Measurements from ENCODE around the gene CFAP206.
A peak's percentile ranks its signal among the peaks of the same experiment; 100 is the strongest.

Gene CFAP206

GRCh38 chr6:87366899-87367298 lies 40.9 kb upstream of the CFAP206 start:
- no peak for ATAC-seq
- TF ChIP-seq SNAI2 (CRISPR knock-in tag; IDR thresholded peaks at IDR 0.05) (no peak), ZNF70 (CRISPR knock-in tag; IDR thresholded peaks at IDR 0.05) (no peak), CSRNP3 (CRISPR knock-in tag; IDR thresholded peaks at IDR 0.05) (no peak), ZFP30 (CRISPR knock-in tag; IDR thresholded peaks at IDR 0.05) (no peak), ZNF8 (CRISPR knock-in tag; IDR thresholded peaks at IDR 0.05) (no peak), CREB5 (CRISPR knock-in tag; IDR thresholded peaks at IDR 0.05; ENCODE audit: low read depth) (no peak), OSR1 (CRISPR knock-in tag; IDR thresholded peaks at IDR 0.05) (no peak), ARNTL (CRISPR knock-in tag; IDR thresholded peaks at IDR 0.05; ENCODE audit: borderline replicate concordance, low read depth) (no peak), RARB (CRISPR knock-in tag; IDR thresholded peaks at IDR 0.05) (no peak), POU6F1 (CRISPR knock-in tag; IDR thresholded peaks at IDR 0.05; ENCODE audit: borderline replicate concordance, low read depth) (no peak), GLIS3 (CRISPR knock-in tag; IDR thresholded peaks at IDR 0.05) (no peak), ZNF565 (CRISPR knock-in tag; conservative IDR thresholded peaks at IDR 0.05; ENCODE audit: low read depth) (no peak), PPARA (CRISPR knock-in tag; IDR thresholded peaks at IDR 0.05; ENCODE audit: borderline replicate concordance) (no peak), ZC3H10 (CRISPR knock-in tag; IDR thresholded peaks at IDR 0.05) (no peak), TOX (CRISPR knock-in tag; IDR thresholded peaks at IDR 0.05; ENCODE audit: borderline replicate concordance) (no peak)

GRCh38 chr6:87373377-87373776 lies 34.4 kb upstream of the CFAP206 start:
- TF ChIP-seq ZNF8 (CRISPR knock-in tag; IDR thresholded peaks at IDR 0.05) (peak; percentile 93), SNAI2 (CRISPR knock-in tag; IDR thresholded peaks at IDR 0.05) (no peak)
- no peak for ATAC-seq

- TF ChIP-seq ESRRG (CRISPR knock-in tag; IDR thresholded peaks at IDR 0.05) (no peak), CSRNP3 (CRISPR knock-in tag; IDR thresholded peaks at IDR 0.05) (no peak), TSHZ2 (CRISPR knock-in tag; IDR thresholded peaks at IDR 0.05) (no peak), SNAI2 (CRISPR knock-in tag; IDR thresholded peaks at IDR 0.05) (no peak), PATZ1 (CRISPR knock-in tag; IDR thresholded peaks at IDR 0.05; ENCODE audit: borderline replicate concordance) (no peak), GLIS3 (CRISPR knock-in tag; IDR thresholded peaks at IDR 0.05) (no peak), CSDC2 (CRISPR knock-in tag; IDR thresholded peaks at IDR 0.05) (no peak), ZFP3 (CRISPR knock-in tag; IDR thresholded peaks at IDR 0.05) (no peak), ARNTL (CRISPR knock-in tag; IDR thresholded peaks at IDR 0.05; ENCODE audit: borderline replicate concordance, low read depth) (no peak), ISL1 (CRISPR knock-in tag; IDR thresholded peaks at IDR 0.05) (no peak), TOX (CRISPR knock-in tag; IDR thresholded peaks at IDR 0.05; ENCODE audit: borderline replicate concordance) (no peak), ZC3H10 (CRISPR knock-in tag; IDR thresholded peaks at IDR 0.05) (no peak), BACH2 (CRISPR knock-in tag; IDR thresholded peaks at IDR 0.05; ENCODE audit: borderline replicate concordance) (no peak)
- no peak for ATAC-seq
Observed at GRCh38 chr6:87375315-87375714, 32.5 kb upstream of the CFAP206 start.
